C1 segment of cervical spinal cord (tissue), 14 donors: ENCODE results near the gene RLBP1.
"Not testable (repeated sequence)": the region's sequence is repeated elsewhere in the genome, so short reads cannot be mapped to it uniquely, and the experiment has no call there.

ENCODE experiments used
- DNase-seq, 14 donors: peaks; one replicate each; lab custom pipeline; 2025; lab: John Stamatoyannopoulos, UW

RLBP1 gene

DNA sequence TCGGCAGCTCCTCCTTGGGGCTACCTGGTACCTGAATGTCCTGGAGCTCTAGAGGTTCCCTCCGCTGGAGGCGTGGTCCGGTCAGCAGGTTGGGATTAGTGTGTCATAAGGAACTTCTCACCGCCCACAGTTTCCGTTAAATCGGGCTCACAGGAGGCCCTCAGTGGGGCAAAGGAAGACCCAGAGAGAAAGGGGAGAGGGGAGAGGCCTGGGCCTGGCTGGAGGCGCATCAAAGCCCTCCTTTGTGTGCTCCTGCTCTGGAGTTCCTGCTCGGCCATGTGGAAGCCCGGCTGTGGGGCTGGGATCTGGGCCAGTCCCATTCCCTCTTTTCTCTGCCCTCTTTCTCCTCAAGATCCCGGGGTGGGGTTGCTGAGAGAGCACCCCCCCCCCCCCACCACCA lies at the start of gene RLBP1:
Gene RLBP1, minus strand, starts transcription at position 37 of the 400 bp plus-strand sequence. CDS start 2,604 bp downstream, outside the sequence.
- DNase-seq: peak in 7 of 14 donors; percentile 7 to 63 (median 22)

DNA sequence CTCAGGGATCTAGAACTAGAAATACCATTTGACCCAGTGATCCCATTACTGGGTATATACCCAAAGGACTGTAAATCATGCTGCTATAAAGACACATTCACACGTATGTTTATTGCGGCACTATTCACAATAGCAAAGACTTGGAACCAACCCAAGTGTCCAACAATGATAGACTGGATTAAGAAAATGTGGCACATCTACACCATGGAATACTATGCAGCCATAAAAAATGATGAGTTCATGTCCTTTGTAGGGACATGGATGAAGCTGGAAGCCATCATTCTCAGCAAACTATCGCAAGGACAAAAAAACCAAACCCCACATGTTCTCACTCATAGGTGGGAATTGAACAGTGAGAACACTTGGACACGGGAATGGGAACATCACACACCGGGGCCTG lies 28.8 kb upstream of the RLBP1 start:
- DNase-seq: not testable (repeated sequence)

DNA sequence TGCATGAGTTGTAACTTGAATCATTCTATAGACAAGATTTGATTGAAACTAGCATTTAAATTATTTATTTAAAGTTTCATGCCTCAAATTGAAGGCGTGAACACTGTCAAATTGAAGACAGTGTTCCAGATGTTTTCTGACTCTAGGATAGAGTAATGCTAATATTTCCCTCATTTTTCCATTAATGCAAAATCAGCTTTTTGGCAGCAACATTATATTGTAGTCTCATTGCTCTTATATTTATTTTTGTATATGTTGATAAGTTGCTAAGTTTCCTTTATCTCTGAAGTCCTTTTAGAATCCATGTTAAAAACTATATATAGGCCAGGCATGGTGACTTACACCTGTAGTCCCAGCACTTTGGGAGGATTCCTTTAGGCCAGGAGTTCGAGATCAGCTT lies 27.2 kb upstream of the RLBP1 start:
- DNase-seq: no peak

DNA sequence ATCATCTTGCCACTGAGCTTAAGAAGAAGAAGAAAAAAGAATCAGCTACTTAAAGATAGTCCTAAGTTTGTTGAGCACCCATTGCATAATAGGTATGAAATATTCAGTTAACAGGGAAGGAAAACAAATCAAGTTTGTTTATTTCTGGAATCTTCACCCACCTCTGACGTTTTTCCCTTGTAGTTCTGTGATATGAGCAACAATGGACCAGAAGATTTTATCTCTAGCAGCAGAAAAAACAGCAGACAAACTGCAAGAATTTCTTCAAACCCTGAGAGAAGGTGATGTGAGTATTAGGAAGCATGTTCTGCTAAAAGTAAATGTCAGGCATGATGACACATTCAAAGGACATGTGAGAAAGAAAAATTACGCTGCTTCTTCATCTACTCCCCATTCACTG lies 26.1 kb upstream of the RLBP1 start:
- no peak for DNase-seq

DNA sequence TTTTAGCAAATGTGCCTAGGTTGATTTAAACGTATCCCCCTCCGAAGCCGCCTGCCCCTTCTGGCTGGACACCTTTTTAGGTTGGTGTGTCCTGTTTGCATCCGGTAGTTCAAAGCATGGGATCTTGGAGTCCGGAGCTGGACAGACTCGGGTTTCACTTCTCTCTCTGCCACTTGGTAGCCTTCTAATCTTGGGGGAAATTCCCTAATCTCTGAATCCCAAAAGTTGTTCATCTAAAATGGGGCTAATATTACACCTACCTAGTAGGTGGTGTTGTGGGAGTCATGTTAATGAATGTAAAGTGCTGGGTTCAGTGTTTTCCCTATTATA lies 23.2 kb upstream of the RLBP1 start:
- DNase-seq: no peak

DNA sequence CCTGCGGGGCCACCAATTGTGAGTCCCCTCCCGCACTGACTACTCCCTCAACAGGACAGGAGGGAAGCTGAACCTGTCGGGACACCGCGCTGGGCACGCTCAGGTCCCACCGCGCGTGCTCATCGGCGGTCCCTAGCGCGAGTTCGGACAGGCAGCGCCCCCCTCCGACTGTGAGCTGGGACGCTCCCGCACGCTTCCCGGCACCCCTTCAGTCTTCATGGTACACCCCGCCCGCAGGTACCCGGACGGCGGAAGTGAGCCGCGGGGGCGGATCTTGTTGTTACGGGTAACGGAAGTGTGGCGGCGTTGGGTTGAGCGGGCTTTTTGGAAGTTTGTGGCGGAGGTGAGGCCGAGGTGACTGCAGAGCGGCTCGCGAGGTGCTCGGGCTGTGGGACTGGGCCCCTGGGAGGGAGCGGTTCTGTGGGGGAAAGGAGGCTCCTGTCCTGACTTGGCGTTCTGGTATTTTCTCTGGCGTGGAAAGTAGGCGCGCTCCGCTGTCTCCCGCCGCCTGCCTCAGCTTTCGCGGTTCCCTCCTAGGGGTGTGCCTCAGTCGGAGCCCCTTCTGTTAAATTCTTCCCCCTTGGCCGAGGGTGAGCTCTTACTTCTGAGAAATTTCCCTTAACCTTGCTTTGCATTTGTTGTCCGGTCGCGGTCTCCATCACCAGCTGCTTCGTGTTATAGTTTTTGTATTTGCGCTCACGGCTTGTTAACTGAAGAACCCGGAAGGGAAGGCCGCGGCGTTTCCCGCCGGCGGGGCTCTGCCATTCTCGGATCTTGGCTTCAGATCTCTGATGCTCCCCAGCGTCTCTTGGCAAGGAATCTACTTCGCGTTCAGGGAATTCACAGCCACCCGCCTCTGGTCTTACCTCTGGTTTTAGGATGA lies 22.6 kb upstream of the RLBP1 start, which contains the start of gene FANCI:
Gene FANCI, plus strand, starts transcription at position 289 of the 883 bp plus-strand sequence. CDS start 3,669 bp downstream, outside the sequence.
- DNase-seq: peak; percentile 35 to 94 (median 87)

DNA sequence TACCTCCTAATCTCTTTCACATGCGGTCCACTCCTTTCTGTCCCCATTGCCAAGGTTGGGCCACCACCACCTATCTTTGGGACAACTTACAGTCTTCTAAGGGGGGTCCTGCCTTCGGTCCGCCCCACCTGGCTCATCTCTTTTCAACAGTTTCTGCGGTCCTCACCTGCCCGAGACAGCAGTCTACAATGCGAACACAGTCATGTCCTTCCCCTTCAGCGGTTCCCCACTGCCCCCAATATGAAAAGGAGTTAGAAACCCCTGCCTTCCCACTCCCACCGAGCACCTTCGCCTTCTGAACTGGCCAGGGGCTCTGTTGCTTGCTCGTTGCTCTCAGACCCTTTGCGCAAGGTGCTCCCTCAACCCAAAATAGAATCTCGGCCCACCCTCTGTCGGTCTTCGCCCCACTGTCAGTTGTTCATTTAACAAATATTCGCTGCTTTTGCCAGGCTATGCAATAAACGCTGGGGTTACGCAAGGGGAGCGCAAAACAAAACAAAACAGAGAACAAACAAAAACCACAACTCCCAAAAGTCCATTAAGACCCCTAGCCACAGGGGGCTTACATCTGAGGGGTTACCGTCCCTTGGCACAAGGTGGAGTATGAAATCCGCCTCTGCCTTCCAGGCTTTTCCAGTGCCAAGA lies 21.8 kb upstream of the RLBP1 start:
- no peak for DNase-seq

DNA sequence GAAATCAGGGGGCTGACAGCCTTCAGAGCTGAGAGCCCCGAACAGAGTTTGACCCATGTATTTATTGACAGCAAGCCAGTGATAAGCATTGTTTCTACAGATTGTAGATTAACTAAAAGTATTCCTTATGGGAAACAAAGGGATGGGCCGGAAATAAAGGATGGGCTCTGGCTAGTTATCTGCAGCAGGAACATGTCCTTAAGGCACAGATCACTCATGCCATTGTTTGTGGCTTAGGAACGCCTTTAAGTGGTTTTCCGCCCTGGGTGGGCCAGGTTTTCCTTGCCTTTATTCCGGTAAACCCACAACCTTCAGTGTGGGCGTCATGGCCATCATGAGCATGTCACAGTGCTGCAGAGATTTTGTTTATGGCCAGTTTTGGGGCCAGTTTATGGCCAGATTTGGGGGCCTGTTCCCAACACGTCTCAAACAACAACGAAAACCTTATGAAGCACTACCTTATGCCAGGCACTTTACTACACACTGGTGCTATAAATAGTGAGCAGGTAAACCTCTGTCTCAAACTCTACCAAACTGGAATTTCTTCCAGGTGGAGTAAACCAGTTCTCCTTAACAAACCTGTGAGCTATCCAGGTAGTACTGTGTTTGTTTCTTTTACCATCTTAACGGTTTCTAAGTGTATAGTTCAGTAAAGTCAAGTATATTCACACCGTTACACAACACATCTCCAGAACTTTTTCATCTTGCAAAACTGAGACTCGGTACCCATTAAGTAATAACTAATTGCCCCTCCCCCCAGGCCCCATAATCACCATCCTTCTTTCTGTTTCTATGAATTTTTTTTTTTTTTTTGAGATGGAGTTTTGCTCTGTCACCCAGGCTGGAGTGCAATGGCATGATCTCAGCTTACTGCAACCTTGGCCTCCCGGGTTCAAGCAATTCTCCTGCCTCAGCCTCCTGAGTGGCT lies 18.8 kb upstream of the RLBP1 start:
- not testable (repeated sequence) for DNase-seq

DNA sequence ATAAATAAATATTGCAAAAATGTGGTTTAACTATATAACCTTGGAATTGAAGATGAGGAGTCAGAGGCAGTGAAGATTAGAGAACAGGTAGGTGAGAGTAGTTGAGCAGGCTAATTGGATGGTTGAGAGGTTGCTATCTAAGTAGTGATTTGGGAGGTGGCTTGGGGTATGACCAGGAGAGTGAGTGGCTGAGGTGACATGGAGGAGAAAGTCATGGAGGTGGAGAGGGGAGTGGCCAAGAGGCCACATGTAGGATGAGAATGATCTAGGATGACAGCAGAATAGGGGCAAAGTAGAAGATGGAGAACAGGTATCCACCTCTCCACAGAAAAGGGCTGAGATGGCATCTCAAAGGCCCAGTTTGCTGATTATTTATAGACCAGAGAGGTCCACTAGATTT lies 10.5 kb upstream of the RLBP1 start:
- DNase-seq: no peak

DNA sequence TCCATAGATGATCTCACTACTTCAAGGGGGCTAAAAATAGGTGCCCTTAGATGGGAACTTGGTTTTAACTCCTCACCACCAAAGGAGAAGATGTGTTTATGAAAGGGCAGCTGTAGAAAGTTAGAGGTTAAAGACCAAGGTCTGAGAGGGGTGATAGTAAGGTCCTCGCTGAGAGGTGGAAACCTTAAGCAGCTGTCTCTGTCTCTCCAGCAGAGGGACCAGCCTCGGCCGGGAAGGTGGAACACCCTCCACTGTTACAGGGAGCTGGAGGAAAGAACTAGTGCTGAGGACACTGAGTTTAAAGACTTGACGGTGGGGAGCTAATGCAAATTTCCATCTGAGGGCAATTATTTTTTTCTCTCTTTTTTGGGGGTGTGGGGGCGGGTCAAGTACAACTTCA lies 8.9 kb upstream of the RLBP1 start:
- no peak for DNase-seq

DNA sequence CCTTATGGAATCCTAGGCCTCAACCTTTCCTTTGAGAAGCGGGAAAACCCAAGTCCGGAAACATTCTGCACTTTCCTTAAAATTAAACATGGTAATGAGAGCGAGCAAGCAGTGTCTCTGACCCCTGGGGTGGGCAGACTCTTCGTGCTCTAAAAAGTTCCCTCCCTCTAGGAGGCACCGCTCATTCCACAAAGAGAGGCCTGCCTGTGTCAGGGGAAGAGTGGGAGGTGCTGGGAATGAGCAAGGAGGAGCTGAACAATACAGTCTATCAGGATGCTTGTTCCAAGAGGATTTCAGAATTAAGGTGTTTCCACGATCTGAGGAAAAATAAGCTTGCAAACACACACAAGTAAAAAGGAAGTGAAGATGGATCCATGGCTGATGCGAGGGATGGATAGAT lies 6.0 kb upstream of the RLBP1 start:
- DNase-seq: no peak

DNA sequence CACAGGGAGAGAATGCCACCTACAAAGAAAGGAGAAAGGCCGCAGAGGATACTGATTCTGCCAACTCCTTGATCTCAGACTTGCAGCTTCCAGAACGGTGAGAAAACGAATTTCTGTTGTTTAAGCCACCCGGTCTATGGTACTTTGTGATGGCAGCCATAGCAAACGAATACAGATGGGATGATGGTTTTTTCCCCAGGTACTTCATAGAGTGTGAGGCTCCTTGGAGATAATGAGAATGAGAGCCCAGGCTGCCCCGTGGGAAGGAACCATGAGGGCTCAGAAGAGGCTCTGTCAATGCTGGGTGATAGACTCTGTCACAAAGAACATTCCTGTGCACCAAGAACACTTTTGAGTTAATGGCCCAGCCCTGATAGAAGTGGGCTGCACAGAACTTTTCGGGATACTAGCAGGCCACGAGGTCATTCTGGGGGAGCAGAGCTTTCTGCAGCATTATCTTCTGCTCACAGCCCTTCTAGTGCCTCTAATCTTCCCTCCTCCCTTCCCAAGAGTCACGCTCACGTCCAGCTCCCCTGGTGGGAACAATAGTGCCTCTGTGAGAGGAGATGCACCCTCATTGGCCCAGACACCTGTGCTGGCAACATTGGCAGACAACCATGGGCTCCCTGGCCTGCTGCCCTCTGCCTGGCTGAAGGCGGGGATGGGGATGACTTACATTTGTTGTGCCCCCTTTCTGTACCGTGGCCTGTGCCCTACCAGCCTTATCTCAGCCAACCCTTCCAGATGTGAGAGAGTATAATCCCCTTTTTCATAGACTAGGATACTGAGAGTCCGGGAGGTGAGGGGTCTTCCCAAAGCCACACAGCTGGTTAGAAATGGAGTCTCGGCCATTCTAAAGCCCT lies 5.2 kb upstream of the RLBP1 start:
- DNase-seq: no peak

DNA sequence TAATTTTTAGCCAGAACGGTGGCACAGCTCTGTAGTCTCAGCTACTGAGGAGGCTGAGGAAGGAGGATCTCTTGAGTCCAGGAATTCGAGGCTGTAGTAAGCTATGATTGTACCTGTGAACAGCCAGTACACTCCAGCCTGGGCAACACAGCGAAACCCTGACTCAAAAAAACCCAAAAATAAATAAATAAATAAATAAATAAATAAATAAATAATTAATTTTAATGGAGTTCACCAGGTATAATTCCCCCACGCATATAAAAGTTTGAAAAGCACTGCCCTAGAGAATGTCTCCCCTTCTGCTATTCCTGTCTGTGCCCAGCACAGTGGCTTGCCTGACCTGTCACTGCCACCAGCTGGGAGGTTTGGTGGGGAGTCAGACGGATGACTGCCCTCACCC lies 4.2 kb upstream of the RLBP1 start:
- DNase-seq: no peak

DNA sequence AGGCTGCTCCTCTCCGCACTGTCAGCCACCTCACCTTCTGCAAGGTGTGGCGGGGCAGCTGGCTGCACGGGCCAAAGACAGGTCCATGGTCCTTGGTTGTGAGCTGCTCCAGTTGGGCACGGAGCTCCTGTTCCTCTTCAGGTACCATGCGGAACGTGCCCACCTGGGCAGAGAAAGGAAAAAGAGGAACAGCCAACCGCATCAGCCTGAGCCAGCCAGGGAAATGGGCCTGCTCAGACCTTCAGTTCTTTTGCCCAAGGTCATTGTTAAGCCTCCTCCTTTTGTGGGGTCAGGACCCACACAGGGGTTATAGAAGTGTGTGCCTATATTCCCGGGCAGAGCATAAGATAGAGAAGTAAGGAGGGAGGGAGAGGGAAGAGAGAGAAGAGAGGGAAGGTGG lies 2.8 kb downstream of the RLBP1 start:
- DNase-seq: no peak

DNA sequence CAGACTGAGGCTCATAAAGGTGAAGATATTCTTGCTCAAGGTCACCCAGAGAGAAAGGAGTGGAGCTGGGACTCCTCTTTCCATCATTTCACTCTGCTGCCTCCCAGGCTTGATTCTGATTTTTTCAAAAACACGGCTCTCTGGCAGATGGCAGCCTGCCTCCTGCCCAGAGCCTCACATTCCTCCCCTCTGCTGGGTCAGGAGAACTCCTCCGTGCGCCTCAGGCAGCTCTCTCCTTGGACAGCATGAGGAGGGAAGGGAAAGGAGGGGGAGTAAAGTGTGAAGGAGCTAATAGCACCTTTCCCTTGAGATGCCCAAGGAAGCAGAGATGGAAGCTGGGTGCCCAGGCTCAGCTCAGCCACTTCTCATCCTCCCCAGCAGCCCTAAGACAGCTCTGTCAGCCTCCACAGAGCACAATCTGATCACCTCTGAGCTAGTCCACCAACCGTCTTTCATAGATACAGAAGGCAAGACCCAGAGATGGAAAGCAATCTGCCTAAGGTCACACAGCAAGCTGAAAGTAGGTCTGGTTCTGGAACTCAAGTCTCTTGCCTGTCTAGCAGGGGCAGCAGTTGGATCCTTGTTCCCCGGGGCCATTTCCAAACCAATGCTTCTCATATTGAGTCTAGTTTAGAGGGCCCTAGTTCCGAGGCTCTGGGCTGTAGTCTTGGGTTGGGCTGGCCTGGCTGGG lies 3.5 kb downstream of the RLBP1 start:
- DNase-seq: no peak

DNA sequence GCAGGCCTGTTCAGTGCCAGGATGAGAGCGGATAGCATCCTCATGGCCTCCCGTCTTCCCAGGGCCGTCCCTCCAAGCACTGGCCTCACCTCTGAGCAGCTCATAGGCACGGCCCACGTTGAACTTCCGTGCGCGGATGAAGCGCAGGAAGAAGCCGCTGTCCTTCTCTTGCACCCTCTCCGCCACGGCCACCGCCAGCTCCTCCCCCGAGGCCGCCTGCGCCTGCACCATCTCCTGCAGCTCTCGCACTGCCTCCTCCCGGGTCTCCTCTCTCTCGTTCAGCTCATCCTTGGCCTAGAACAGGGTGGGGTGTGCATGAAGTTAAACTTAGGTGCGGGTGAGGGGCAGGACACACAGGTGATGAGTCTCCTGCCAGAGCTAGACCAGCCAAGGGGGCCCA lies 4.3 kb downstream of the RLBP1 start:
- no peak for DNase-seq

DNA sequence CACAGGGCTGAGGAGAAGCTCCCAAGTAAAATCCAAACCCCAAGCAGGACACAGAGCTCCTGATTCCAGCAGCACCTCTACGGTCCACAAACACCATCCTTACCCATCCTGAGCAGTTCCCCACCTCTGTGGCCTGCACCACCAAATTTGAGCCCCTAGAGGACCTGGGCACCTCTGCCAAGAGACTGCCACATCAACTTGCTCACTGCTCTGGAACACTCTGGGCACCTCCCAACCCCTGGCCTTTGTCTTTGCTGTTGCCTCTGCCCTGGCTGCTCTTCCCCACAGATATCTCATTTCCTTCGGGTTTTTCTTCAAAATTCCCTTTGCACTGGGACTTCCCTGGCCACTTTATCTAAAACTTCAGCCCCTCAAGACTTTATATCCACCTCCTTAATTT lies 5.8 kb downstream of the RLBP1 start:
- no peak for DNase-seq

DNA sequence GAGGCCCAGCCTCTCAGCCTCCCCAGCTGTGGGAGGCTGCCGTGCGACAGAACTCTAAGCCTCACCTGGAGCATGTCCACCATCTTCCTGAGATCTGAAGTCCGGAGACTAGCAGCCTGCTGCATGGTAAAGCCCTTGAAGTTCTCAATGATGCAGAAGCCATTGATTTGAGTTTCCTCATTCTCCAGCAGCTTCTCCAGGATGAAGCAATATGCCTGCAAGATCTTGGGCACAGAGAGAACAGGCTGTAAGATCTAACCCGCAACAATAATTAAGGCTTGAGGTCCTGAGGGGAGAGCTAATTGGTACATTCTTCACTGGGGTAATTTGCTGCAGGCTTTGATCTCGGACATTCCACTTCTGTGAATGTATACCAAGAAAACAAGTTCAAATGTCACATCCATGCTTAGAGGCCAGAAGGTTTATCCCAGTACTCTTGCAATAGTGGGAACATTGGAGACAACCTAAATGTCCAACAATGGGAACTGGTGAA lies 9.7 kb downstream of the RLBP1 start:
- no peak for DNase-seq

DNA sequence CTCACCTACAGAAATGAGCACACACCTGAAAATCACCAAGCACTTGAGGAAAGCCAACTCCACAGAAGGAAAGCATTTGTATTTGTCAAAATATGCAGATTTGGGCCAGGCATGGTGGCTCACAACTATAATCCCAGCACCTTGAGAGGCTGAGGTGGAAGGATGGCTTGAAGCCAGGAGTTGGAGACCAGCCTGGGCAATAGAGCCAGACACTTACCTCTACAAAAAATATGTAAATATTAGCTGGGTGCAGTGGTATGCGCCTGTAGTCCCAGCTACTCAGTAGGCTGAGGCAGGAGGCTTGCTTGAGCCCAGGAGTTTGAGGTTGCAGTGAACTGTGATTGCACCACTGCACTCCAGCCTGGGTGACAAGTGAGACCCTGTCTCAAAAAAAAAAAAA lies 12.3 kb downstream of the RLBP1 start:
- no peak for DNase-seq

DNA sequence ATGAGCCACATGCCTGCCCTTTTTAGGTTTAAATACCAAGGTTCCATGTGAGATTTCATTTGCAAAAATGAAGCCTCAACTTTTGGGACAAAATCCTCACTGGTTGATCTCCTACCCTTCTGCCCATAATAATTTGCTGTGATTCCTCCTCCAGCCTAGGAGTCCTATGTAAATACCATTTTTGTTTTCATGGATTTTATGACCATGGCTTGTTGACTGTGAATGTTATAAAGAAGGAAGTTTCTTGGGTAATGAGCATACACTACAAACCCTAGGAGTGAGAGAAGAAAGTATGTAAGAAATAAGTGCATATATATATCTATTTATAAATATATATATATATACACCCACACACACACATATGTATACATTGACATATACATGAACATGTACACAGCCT lies 13.1 kb downstream of the RLBP1 start:
- no peak for DNase-seq
